CD4-positive, alpha-beta T cell (primary cell): ENCODE results near the gene COPZ1. TPM values are rescaled to one million over a fixed set of nuclear protein-coding genes. Genes with fewer than 3 reads are reported as not detected.

Source experiments
- ATAC-seq: fragments of 200-7000 bp; cut with Tn5 transposase; one replicate; pipeline ENCODE4 v1.10.0; 2022; ENCODE audit warnings: mild to moderate bottlenecking; ENCODE audit not compliant: poor library complexity
- CTCF ChIA-PET: fragments of 350-600 bp; sonication (Branson Sonifier 250); formaldehyde crosslinking; loops from one replicate; lab custom pipeline; 2021; ENCODE audit warnings: antibody characterized with exemption, inconsistent platforms; lab: Charles Lee
- POLR2A ChIA-PET: fragments of 350-600 bp; sonication (Branson Sonifier 250); formaldehyde crosslinking; loops from one replicate; lab custom pipeline; 2021; ENCODE audit warnings: antibody characterized with exemption, inconsistent platforms; lab: Charles Lee
- DNase-seq, 14 experiments: peaks; one replicate each; pipeline ENCODE4 v3.0.0-alpha.2; 2013 to 2020; ENCODE audit warnings: mixed read lengths in 2 of 14
- H3K27ac ChIP-seq, 2 donors: one replicate each; pipeline versions ENCODE4 v1.5.1 to v1.7.0; 2013; ENCODE audit warnings: low read length in 2 of 2, low read depth in 1 of 2, mild to moderate bottlenecking in 1 of 2
- H3K27me3 ChIP-seq, 2 experiments: 1 replicate in 1 of 2; 2 replicates in 1 of 2; pipeline versions ENCODE4 v1.6.1 to v1.7.0; 2013; ENCODE audit warnings: low read length in 2 of 2, control low read depth in 1 of 2, mild to moderate bottlenecking in 1 of 2, moderate library complexity in 1 of 2; ENCODE audit not compliant: insufficient read depth in 2 of 2, control insufficient read depth in 1 of 2
- H3K36me3 ChIP-seq: one replicate; pipeline ENCODE4 v1.6.1; 2013; ENCODE audit warnings: low read length, control low read depth; ENCODE audit not compliant: insufficient read depth
- H3K4me1 ChIP-seq: one replicate; pipeline ENCODE4 v1.6.1; 2013; ENCODE audit warnings: low read length, control low read depth; ENCODE audit not compliant: insufficient read depth
- H3K4me3 ChIP-seq: one replicate; pipeline ENCODE4 v1.5.1; 2013; ENCODE audit warnings: mild to moderate bottlenecking, low read length, moderate library complexity
- H3K9me3 ChIP-seq, 2 experiments: 1 replicate in 1 of 2; 2 replicates in 1 of 2; pipeline versions ENCODE4 v1.6.1 to v1.7.0; 2013; ENCODE audit warnings: low read length in 2 of 2, mild to moderate bottlenecking in 2 of 2, control low read depth in 1 of 2, moderate library complexity in 1 of 2; ENCODE audit not compliant: control insufficient read depth in 1 of 2, insufficient read depth in 1 of 2
- H3K27ac Mint-ChIP-seq: one replicate; pipeline ENCODE4 v1.8.0; 2020; ENCODE audit warnings: mixed read lengths
- H3K27me3 Mint-ChIP-seq: one replicate; pipeline ENCODE4 v1.8.0; 2021; ENCODE audit warnings: mixed read lengths
- H3K36me3 Mint-ChIP-seq: one replicate; pipeline ENCODE4 v1.8.0; 2021; ENCODE audit warnings: low read depth, mixed read lengths
- H3K4me1 Mint-ChIP-seq: one replicate; pipeline ENCODE4 v1.8.0; 2021; ENCODE audit warnings: low read depth, mixed read lengths
- H3K4me3 Mint-ChIP-seq: one replicate; pipeline ENCODE4 v1.8.0; 2020; ENCODE audit warnings: mild to moderate bottlenecking, mixed read lengths
- H3K9me3 Mint-ChIP-seq: one replicate; pipeline ENCODE4 v1.8.0; 2020; ENCODE audit warnings: mixed read lengths
- intact Hi-C, 2 experiments: fragments of 100-400 bp; cut with DNase I in 1 of 2; cut with micrococcal nuclease in 1 of 2; formaldehyde crosslinking; loops; one replicate each; pipeline versions ENCODE4 v1.15.1 to v1.9.0; 2023 to 2025; cut with DNase I, micrococcal nuclease
- total RNA-seq, 174 experiments: library from RNA in 2 of 174; stranded (reverse) in 2 of 174; gene quantifications; one replicate each; pipeline ENCODE4 v1.2.3 and lab custom pipeline; 2021 to 2026
- TF ChIP-seq, protein P1 (sequence below): fragments of 200-600 bp; IDR thresholded peaks from one replicate; pipeline ENCODE4 v1.8.0; 2022; ENCODE audit warnings: antibody characterized with exemption, mild to moderate bottlenecking

The COPZ1 gene
- total RNA-seq, 2 experiments from 2014 or later, result 31.2 to 33.9 TPM

- H3K4me1 ChIP-seq, result peaks cover 35% of the 10 kb centered on the region
- CTCF ChIA-PET, result interaction anchor here (1.4 kb wide), 1 partner anchor 34 kb away, joined by 3 read pairs; no protein-coding TSS in a partner anchor
- no peaks in the 10 kb centered on the region for H3K9me3 Mint-ChIP-seq
- H3K9me3 ChIP-seq, result peaks cover 0 to 12% of the 10 kb centered on the region in 2 experiments
- H3K27me3 ChIP-seq, result peaks cover 27 to 39% of the 10 kb centered on the region in 2 experiments
- TF ChIP-seq, protein P1, sequence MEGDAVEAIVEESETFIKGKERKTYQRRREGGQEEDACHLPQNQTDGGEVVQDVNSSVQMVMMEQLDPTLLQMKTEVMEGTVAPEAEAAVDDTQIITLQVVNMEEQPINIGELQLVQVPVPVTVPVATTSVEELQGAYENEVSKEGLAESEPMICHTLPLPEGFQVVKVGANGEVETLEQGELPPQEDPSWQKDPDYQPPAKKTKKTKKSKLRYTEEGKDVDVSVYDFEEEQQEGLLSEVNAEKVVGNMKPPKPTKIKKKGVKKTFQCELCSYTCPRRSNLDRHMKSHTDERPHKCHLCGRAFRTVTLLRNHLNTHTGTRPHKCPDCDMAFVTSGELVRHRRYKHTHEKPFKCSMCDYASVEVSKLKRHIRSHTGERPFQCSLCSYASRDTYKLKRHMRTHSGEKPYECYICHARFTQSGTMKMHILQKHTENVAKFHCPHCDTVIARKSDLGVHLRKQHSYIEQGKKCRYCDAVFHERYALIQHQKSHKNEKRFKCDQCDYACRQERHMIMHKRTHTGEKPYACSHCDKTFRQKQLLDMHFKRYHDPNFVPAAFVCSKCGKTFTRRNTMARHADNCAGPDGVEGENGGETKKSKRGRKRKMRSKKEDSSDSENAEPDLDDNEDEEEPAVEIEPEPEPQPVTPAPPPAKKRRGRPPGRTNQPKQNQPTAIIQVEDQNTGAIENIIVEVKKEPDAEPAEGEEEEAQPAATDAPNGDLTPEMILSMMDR, result no peak
- no peaks in the 10 kb centered on the region for H3K36me3 Mint-ChIP-seq
- no peak overlapping the region for H3K4me3 Mint-ChIP-seq
- peaks cover 26% of the 10 kb centered on the region for H3K4me1 Mint-ChIP-seq
- intact Hi-C loops, result no loop called here
- H3K4me3 ChIP-seq, result no peak overlapping the region
- DNase-seq, result no peak
- no peak overlapping the region for H3K27ac Mint-ChIP-seq
- POLR2A ChIA-PET, result interaction anchor here (1.4 kb wide), 1 partner anchor 9 kb away, joined by 5 read pairs; no protein-coding TSS in a partner anchor
- H3K36me3 ChIP-seq, result no peaks in the 10 kb centered on the region
- H3K27ac ChIP-seq, result no peak overlapping the region
- no peak for ATAC-seq
- peaks cover 61% of the 10 kb centered on the region for H3K27me3 Mint-ChIP-seq
Observed at GRCh38 chr12:54301428-54302048, 23.4 kb upstream of the COPZ1 start.

GRCh38 chr12:54303640-54304039 lies 21.3 kb upstream of the COPZ1 start:
- DNase-seq (no peak), ATAC-seq (no peak)
- intact Hi-C loops, result no loop called here
- ChIA-PET POLR2A (interaction anchor here (0.6 kb wide), 1 partner anchor 103 kb away, joined by 3 read pairs; no protein-coding TSS in a partner anchor), CTCF (no interaction called here)
- no peak overlapping the region for H3K4me3 Mint-ChIP-seq
- no peak overlapping the region for H3K27ac Mint-ChIP-seq
- no peak overlapping the region for H3K27ac ChIP-seq
- H3K36me3 Mint-ChIP-seq, result no peaks in the 10 kb centered on the region
- TF ChIP-seq, protein P1, result no peak
- H3K36me3 ChIP-seq, result no peaks in the 10 kb centered on the region
- peaks cover 35% of the 10 kb centered on the region for H3K4me1 ChIP-seq
- peaks cover 24% of the 10 kb centered on the region for H3K4me1 Mint-ChIP-seq
- H3K9me3 Mint-ChIP-seq, result no peaks in the 10 kb centered on the region
- H3K4me3 ChIP-seq, result no peak overlapping the region
- H3K9me3 ChIP-seq, result peaks cover 0 to 12% of the 10 kb centered on the region in 2 experiments
- peaks cover 27 to 39% of the 10 kb centered on the region in 2 experiments for H3K27me3 ChIP-seq
- peaks cover 71% of the 10 kb centered on the region for H3K27me3 Mint-ChIP-seq

GRCh38 chr12:54304187-54304810 lies 20.6 kb upstream of the COPZ1 start:
- Mint-ChIP-seq H3K27ac (no peak overlapping the region), H3K27me3 (peaks cover 66% of the 10 kb centered on the region), H3K36me3 (no peaks in the 10 kb centered on the region), H3K9me3 (no peaks in the 10 kb centered on the region), H3K4me1 (peaks cover 24% of the 10 kb centered on the region), H3K4me3 (no peak overlapping the region)
- ATAC-seq (peak; percentile 37), DNase-seq (peak in 4 of 14 experiments; percentile 10 to 59 (median 54))
- Histone ChIP-seq H3K4me3 (no peak overlapping the region), H3K27me3 (peaks cover 24 to 38% of the 10 kb centered on the region in 2 experiments), H3K9me3 (peaks cover 0 to 12% of the 10 kb centered on the region in 2 experiments), H3K36me3 (no peaks in the 10 kb centered on the region), H3K4me1 (peaks cover 35% of the 10 kb centered on the region), H3K27ac (no peak overlapping the region)
- POLR2A ChIA-PET, result interaction anchor here (0.6 kb wide), 1 partner anchor 104 kb away, joined by 3 read pairs; no protein-coding TSS in a partner anchor
- TF ChIP-seq, protein P1, result no peak
- CTCF ChIA-PET, result no interaction called here
- intact Hi-C loops, result no loop called here
